ENCODE measurements around the gene UBA3.
A peak's percentile ranks its signal among the peaks of the same experiment; 100 is the strongest.

UBA3 gene

DNA sequence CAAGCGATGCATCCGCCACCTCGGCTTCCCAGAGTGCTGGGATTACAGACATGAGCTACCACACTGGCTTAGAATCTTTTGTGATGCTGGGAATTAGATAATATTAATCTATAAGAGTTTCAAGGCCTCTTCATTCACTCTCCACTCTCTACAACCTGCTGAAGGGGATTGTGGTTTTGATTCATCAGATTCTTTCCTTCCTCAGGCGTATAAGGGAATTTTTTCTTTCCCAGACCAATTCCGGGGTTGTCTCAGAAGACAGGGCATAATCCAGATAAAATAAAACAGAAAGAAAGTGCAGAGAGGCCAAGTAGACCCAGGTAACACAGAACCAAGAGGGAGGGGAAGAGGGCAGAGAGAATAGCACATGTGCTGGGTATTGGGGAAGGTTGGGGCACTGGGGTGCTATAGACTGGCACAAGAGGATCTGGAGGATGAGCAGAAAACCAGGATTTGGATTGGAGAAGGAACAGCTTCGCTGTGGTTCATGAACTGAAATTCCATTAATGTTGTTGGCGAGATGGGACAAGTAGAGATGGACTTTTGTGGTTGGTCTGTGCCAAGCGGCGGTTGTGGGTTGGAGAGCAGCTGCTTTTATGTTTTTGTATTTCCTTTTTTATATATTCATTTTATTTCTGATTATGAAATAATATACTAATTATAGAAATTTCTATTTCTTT, 17.4 kb upstream of the UBA3 start:
- no peak for DNase-seq (ENCODE audit: low read depth)

GRCh38 chr3:69096299-69096698, 16.1 kb upstream of the UBA3 start:
- no peak for DNase-seq (ENCODE audit: low read depth)

- no peak for DNase-seq (ENCODE audit: low read depth)
Observed at GRCh38 chr3:69095636-69096035, 15.5 kb upstream of the UBA3 start.

DNA sequence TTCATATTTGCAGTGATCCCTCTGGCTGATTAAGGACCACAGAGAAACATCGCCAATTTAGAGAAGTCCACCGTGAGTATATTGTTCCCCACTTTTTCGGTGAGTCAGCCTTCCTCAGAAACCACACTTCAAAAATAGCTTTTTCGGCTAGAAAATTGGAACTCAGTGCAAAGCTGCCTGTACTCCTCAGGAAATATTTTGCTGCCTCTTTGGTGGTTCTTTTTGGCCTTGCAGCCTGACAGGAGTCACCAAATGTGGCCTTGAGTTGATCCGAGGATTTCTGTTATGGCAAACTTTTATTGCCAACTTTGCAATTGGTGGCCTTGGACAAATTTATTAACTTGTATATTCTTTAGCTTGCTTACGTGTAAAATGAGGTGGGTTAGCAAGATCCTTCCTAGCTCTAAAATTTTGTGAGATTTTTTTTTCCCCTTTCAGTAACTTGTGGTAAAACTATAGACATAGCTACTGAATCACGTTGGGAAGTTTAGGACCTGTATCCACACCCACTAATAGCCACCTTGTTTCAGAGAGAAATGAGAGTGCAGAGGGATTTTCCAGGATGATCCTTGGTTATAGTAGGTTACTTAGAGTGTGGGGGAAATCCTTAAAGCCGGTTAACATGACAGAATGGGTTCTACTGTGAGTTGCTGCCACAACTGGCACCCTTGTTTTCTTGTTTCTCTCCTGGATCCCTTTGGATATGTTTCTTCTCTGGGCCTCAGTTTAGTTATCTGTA, 14.5 kb upstream of the UBA3 start:
- DNase-seq (ENCODE audit: low read depth): no peak

DNA sequence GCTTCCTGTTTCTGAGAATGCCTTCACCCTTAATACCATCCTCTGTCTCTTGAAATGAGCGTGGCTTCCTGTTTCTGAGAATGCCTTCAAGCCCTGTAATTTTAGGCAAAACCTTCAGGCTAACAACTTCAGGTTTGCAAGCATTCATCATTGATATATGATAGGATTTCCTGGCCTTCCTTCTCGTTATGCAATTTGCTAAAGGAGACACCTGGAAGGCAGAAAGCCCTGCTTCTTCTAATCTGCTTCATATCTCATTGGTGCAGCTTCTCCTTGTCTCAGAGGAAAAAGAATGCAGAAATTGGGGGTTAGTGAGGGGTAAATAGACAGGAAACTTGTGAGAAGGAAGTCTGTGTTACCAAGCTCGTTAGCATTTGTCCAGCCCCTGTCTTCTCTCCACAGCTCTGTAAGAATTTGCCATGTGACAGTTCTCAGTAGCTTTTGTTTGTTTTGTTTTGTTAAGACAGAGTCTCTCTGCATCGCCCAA, 11.9 kb upstream of the UBA3 start:
- no peak for DNase-seq (ENCODE audit: low read depth)

DNA sequence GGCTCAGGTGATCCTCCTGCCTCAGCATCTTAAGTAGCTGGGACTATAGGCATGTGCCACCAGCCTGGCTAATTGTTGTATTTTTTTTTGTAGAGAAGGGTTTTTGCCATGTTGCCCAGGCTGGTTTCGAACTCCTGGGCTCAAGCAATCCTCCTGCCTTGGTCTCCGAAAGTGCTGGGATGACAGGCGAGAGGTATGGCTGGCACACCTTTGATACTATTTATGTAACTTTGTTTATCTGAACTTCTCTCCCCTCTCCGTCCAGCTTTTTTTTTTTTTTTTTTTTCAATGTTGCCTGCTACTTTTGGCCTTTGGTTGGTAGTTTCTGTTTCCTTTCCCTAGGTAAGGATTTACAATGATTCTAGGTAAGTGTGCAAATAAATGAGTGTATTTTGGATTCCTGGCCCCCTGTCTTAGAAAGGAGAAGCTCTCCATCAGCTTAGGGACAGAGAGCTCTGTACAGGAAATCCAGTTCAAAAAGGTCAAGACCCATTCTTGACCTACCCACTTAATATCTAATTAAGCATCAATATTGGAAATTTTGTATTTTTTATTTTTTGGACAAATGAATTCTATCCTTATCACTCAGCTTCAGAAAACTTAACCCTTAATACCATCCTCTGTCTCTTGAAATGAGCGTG, 11.3 kb upstream of the UBA3 start:
- no peak for DNase-seq (ENCODE audit: low read depth)

DNA sequence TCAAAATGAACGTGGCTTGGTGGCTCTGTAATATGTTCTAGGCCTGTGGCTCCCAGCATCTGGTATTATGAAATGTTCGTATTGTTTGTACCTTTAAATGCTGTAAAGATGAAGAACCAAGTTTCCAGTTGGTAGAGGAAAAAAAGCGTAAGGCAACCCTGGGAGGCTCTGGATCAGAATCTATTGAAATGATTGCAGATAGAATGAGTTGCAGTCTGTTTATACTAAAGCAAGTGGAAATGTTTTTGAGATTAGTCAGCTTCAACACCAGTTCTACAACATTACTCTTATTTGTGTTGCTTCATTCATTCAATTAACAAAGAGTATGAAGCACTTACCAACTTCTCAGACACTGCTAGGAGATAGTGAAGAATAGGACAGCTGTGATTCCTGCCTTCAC, 9.9 kb upstream of the UBA3 start:
- DNase-seq (ENCODE audit: low read depth): no peak

DNA sequence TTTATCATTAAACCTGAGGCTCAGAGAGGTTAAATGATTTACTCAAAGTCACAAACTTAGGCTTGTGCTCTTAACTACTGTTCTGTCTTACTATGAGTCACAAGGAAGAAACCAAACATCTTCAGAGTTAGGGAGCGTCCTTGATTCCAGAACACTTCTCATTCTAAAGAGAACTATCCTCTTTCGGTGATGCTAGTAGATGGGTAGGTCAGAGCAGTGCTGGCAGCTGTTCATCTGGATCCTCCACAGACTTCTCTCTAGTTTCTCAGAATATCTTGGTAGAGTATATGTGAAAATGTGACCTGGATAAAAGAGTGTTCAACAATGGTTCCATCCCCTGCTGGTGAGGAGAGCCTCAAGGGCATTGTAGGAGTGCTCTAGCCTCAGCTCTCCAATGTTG, 7.9 kb upstream of the UBA3 start:
- no peak for DNase-seq (ENCODE audit: low read depth)

DNA sequence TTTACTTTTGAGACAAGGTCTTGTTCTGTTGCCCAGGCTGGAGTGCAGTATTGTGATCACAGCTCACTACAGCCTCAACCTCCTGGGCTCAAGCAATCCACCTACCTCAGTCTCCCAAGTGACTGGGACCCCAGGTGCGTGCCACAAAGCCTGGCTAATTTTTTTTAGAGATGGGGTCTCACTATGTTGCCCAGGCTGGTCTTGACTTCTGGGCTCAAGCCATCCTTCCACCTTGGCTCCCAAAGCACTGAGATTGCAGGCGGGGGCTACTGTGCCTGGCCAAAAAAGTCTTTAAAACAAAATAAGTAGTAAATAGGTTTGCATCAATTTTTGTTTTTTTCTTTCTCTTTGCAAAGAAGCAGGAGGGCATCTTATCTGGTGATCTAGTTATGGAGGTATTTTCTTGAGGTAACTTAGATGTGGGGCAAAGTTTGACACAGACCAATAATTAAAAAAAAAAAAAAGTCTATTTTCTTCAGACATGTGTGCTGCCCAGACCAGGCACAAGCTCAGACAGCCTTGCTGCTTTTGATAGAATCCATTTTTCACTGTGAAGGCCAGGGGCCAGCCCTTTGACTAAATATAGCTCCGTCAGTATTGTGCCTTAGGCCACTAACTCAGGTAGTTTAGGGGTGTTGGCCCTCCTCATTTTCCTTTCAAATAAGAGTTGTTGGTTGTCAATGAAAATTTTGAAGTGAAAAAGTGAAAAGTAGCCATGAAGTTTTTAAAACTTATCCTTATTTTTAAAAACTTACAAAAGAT, 7.0 kb upstream of the UBA3 start:
- no peak for DNase-seq (ENCODE audit: low read depth)

- peak; percentile 60 for DNase-seq (ENCODE audit: low read depth)
Observed at GRCh38 chr3:69085833-69086722, 5.9 kb upstream of the UBA3 start.

- DNase-seq (ENCODE audit: low read depth): no peak
Observed at GRCh38 chr3:69085168-69085832, 5.1 kb upstream of the UBA3 start.

- peak; percentile 74 for DNase-seq (ENCODE audit: low read depth)
Observed at GRCh38 chr3:69084326-69085167, 4.4 kb upstream of the UBA3 start, which contains the start of gene ARL6IP5. ARL6IP5 (plus strand) TSS chr3:69084937; CDS start chr3:69085048, 111 bp downstream.

DNA sequence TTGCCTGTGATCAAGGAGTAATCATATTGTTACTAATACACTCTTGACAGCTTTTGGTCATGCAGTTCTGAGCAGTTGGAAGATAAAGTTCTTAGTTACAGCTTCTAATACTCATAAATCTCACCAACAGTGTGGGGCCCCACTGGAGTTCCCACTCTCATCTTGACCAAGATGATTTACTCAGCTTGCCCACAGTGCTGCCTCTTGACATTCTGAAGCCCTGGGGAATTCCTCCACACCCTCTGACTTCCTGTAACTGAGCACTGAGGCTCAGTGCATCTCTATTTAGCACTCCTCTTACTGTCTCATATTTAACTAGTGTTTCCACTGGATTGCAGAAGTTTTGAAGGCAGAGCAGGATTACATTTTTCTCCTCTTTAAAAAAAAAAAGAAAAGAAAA, 2.6 kb upstream of the UBA3 start:
- DNase-seq (ENCODE audit: low read depth): peak; percentile 58

- DNase-seq (ENCODE audit: low read depth): no peak
Observed at GRCh38 chr3:69082361-69082760, 2.2 kb upstream of the UBA3 start.

GRCh38 chr3:69081583-69082262, 1.6 kb upstream of the UBA3 start:
- DNase-seq (ENCODE audit: low read depth): no peak

DNA sequence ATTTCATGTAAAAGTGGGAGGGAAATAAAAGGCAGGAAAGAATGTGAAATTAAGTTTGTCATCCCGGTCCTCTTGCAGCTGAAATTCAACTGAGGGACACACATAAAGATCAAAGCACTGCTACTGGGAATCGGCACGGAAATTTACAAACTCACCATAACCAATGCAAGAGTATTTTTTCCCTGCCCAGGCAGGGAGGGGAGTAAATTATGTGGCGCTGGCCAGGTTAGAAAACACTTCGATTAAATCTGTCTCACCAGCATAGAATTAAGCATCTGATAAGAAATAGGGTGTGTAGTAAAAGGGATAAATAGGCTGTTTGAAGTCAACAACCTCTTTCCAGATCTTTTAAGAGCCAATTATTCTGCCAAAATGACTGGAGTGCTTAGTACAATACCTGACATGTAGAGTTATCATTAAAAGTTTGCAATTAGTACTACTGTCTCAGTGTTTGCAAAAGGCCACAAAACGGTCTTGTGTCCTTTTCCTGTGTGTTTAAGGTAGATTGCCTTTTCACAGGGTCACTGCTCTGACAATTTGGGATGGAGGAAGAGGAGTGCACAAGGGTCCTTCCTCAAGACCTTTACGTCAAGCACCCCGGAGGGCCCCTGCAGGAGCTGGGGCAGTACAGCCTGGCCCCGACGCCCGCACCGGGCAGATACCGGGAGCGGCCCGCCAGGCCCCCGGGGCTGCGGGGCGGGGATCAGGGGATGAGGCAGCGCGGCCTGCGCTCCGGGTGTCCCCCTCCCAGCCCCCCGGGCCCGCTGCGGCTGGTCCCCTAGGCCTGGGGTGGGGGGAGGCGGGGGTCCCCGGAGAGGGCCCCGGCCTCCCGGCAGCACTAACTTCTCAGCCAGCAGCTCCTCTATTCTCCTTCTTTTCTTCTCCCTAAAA, 651 bp downstream of the UBA3 start:
- no peak for DNase-seq (ENCODE audit: low read depth)

DNA sequence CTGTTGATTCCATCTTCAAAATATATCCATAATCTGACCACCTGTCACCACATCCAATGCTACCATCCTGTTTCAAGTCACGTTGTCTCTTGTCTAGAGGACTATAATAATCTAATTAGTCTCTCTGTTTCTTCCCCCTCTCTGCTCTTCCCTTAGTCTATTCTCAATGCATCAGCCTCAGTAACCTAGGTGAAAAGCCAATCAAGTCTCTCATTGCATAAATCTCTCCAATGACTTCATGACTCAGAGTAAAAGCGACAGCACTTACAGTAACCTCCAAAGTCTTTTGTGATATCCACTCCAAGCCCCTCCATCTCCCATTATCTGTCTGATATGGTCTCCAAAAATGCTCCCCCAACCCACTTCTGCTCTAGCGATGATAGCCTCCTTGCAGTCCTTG, 7.2 kb downstream of the UBA3 start:
- no peak for DNase-seq (ENCODE audit: low read depth)

GRCh38 chr3:69066121-69066520, 14.0 kb downstream of the UBA3 start:
- no peak for DNase-seq (ENCODE audit: low read depth)
